Central memory CD4-positive, alpha-beta T cell (primary cell): ENCODE measurements around the gene DLG4.

Experiments used
- DNase-seq: peaks from one replicate; pipeline ENCODE4 v3.0.0; 2022
- total RNA-seq, 3 experiments: gene quantifications; one replicate each; lab custom pipeline; 2026; lab: John Stamatoyannopoulos, UW

The DLG4 gene
- 5.5 to 14.3 (median 8.6) reads per million in 3 experiments for total RNA-seq

DNA sequence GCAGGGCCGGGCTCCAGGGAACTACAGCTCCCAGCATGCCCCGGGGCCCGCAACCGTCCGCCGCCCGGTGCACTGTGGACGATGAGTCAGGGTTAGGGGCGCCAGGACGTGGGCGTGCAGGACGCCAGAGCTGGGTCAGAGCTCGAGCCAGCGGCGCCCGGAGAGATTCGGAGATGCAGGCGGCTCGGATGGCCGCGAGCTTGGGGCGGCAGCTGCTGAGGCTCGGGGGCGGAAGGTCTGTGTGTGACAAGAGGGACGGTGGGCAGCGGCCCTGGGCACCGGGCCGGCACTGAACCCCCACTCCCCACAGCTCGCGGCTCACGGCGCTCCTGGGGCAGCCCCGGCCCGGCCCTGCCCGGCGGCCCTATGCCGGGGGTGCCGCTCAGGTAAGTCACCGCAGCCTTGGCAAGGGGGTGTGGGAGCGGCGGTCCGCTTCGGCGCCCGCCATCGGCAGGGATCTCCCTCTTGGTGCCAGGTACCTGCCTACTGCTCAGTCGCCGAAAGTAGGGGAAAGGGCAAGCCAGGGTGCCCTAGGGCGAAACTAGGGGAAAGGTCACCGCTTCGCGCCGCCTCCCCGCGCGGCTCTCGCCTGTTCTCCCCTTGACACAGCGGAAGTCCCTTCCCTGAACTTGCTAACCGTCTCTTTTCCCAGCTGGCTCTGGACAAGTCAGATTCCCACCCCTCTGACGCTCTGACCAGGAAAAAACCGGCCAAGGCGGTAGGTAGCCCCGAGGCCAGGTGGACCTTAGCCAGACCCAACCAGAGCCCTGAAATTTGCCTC lies at the start of gene DLG4, which contains the start of gene ACADVL:
Gene DLG4 (minus strand): TSS at position 25 of the 781 bp plus-strand sequence.
Gene ACADVL (plus strand): TSS at position 127 of the 781 bp plus-strand sequence. CDS start 47 bp downstream, at position 174.
- peak; percentile 54 for DNase-seq

DNA sequence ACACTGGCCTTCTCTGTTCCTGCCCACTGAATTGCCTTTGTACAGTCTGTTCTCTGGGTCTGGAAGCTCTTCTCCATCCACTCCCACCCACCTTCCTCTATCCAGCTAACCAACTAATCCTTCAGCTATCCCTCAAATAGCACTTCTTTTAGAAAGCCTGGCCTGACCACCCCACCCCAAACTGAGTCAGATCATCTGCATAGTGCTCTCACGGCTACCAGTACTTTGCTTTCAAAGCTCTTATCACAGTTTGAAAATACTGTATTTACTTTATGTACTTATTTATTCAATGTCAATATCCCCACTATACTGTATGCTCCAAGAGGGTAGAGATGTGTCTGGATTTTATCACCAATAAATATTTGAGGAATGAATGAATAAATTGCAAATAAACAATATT lies 47.1 kb upstream of the DLG4 start:
- no peak for DNase-seq

DNA sequence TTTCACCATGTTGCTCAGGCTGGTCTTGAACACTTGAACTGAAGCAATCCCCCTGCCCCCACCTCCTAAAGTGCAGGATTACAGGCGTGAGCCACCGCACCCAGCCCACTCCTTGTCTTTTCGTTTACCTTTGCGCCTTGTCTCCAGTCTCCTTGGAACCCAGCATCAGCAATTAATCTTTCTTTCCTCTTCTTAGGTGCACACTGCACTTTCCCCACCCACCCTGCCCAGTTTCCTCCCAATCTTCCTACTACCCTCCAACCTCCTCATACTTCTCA lies 44.1 kb upstream of the DLG4 start:
- DNase-seq: no peak

DNA sequence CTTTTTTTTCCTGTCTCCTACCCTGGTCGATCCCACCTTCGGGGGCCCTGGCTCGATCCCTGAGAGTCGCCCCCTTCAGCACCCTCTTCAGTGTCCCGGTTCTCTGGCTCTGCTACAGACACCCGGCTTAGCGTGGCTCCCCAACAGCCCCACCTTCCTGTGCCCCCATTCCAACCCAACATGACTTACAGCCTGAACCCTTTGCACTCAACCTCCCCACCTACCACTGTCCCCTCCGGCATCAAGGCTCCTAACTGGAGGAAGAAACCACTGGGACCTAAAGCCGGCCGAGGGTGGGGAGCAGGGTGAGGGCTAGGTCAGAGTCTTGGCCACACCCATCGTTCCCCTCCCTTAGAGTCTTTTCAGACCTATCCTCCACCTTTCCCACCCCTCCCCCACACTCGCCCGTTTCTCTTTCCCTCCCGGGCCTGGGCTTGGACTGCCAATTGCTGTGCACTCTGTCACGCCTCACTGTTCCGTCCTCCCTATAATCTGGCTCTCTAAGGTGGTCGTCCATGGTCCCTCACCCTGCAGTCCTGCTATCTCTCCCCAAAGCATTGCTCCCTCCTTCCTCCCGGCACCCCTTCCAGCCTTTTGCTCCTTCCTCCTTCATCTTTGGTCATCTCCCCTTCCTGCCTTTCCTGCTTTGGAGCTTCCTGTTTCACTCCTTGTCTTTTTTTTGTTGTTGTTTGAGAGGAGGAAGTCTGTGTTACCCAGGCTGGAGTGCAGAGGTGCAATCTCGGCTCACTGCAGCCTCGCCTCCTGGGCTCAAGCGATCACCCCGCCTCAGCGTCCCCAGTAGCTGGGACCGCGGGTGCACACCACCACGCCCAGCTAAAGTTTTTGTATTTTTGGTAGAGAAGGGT lies 43.5 kb upstream of the DLG4 start:
- DNase-seq: no peak

DNA sequence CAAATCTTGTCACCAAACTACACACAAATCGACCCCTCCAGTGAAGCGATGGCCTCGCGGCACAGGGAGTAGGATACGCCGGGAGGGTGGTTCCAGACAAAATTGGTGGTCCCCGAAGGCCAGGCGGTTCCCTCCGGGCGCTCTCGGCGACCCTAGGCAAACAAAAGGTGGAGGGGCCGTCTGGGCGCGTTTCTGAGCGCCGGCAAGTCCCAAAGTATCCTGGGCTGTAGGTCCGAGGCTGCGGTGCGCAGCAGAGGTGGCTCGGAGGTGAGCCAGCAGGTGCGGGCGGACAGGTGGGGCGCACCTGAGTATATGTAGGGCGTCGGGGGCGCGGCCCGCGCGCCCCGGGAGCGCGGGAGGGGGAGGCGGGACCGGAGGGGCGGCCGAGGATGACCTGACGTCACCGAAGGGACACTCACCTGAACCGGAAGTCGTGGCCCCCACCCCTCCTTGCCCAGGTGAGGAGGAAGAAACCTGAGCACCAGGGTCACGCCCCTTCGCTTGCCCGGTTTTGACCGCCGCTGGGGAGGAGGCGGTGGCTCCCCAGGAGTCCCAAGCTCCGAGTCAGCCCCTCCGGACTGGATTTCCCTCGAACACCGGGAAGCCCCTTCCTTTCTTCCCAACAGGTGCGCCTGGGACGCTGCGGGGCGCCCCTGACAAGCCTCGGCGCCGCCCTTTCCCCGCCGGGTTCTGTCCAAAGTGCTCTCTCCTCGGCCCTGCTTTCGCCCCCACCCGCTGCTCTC lies 42.7 kb upstream of the DLG4 start, which contains the start of gene CLDN7:
Gene CLDN7 (minus strand): TSS at position 287 of the 743 bp plus-strand sequence. CDS start 435 bp downstream, outside the sequence.
- no peak for DNase-seq

DNA sequence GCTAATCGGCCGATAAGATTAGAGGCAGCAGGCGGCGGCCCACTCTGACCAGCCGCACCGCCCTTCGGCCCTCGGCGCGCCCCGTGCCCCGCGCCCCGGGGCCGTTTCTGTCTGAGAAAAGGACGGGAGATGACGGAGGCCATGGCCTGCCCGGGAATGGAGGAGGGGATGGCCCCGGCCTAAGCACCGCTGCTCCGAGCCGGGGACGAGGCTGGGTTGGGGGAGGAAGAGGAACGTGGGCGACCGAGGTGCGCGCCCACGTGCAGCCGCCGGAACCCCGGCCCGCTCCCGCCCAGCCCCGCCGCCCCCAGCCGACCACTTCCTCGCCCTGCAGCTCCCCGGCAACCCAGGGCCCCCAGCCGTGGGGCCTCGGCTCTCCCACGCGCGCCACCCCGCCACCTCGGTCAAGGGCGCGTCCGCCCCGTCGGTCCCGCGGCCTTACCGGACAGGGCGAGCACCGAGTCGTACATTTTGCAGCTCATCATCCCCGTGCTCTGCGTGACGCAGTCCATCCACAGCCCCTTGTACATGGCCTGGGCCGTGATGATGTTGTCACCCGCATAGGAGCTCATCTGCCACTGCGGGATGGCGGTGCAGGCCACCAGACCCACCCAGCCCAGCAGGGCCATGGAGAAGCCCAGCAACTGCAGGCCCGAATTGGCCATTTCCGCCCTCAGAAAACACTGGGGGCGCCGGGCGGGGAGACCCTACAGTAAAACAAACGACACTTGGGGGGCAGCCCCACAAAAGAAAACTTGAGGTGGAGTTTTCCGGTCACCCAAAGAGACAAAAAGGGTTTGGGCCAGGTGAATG lies 41.9 kb upstream of the DLG4 start:
- DNase-seq: peak; percentile 17

DNA sequence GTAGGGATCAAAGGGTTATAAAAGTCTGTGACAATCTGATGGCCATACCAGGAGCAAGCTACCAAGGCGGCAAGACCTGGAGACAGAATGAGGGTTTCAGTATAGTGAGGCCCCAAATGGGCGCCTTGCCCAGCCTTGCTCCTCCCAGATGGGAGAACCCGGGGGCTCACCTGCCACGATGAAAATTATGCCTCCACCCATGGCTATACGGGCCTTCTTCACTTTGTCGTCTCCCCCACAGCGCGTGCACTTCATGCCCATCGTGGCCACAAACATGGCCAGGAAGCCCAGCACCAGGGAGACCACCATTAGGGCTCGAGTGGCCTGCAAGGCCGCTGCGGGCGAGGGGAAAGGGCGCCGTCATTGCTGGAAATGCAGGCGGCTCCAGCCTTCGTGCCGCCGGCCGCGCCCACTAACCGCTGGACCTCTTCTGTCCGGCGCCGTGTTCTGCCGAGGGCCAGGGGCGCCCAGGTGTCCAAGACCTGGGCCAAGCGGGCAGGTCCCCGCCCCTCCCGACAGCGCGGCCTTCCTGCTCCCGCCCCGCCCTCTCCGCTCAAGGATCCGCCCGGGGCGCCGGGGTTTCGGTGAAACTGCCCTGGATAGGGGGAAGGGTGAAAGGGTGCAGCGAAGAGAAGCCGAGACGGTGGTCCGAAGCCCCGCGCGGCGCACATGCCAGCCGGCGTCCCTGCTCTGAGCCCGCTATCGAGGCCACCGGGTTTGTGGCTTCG lies 41.2 kb upstream of the DLG4 start:
- peak; percentile 23 for DNase-seq

DNA sequence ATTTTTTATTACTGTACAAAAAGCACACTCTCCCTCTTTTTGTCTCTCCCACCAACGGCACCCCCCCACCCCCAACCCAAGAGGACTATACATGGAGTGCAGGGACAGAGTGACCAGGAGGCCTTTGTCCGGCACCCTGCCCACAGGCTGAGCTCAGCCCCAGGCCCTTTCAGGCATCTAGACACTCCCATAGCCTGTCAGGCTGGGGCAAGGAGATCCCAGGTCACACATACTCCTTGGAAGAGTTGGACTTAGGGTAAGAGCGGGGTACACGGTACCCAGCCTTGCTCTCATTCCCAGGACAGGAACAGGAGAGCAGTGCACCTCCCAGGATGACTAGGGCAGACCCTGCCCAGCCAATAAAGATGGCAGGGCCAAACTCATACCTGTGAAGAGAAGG lies 40.5 kb upstream of the DLG4 start:
- DNase-seq: no peak

DNA sequence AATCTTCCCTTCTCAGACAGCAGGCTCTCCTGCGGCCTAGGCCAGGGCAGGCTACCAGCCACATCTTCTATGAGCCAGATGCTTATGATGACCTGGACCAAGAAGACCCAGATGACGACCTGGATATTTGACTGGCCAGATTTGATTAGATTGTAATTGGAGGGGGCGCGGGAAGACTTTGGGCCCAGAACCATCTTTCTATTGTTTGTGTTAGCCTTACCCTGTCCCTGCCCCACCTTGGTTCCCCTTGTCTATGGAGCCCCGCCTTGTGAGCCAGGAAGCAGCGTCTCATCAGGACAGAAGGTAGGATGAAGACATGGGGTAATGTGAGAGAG lies 39.9 kb upstream of the DLG4 start:
- DNase-seq: no peak

DNA sequence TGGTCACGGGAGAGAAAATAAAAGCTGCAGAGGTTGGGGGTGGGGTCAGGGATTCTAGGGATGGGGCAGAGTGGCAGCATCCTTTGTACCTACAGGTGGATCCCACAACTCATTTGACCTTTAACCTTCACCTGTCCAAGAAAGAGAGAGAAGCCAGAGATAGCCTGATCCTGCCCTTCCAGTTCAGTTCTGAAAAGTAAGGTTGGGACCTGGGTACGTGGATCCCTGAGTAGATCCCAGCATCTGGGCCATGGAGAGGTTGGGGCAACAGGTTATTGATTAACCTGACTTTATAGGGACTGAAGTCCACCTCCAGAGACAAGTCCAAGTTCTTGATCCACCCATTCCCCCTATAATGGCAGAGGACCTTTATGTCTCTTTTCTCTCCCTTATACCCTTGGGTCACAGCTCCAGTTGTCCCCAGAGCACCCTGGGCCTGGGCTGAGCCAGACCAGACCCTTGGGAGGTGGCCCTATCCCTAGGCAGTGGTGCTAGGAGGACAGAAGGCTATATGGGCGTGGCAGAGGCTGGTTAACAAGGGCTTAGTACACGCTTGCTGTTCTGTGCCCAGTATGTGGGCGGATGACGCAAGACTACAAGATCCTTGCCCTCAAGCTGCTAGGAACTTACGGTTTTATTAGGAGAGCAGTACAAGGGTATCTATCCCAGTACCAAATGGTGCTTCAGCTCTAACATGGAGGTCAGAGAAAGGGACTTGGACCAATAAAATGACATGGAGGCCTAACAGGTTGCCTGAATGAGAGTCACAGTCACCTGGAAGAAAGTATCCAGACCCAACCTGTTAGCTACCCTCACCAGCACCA lies 39.3 kb upstream of the DLG4 start:
- DNase-seq: no peak

DNA sequence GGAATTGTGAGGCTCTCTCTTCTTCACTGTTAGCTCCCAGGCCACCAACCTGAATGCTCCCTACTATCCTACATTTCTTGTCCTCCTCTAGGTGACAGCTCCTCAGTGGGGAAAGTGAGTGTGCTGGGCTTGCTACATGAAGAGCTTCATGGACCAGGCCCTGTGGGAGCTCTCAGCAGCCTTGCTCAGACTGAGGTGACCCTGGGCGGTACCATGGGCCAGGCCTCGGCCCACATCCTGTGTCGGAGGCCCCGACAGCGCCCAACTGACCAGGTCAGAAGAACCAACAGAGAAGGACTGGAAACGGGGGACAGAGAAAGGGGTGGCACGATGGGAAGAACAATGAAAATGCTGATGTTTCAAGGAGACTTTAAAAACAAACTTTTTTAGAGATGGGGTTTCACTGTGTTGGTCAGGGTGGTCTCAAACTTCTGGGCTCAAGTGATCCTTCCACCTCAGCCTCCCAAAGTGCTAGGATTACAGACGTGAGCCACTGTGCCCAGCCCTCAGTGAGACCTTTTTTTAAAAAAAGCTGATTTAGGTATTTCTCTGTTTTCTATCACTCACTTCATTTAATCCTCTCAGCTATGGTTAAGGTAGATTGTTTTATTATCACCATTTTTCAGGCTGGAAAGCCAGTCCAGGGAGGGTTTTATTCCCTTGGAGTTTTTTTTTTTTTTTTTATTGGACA lies 37.3 kb upstream of the DLG4 start:
- no peak for DNase-seq

DNA sequence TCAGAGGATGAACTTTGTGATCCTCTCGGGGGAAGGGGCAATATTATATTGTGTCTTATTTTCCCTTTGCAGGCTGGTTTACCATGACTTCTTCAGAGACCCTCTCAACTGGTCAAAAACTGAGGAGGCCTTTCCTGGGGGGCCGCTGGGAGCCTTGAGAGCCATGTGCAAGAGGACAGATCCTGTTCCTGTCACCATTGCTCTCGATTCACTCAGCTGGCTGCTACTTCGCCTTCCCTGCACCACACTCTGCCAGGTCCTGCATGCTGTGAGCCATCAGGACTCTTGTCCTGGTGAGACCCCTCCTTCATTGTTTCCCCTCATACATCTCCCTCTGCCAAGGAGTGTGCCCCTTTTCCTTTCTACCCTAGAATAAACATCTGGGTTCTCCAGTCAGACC lies 34.9 kb upstream of the DLG4 start:
- DNase-seq: no peak

DNA sequence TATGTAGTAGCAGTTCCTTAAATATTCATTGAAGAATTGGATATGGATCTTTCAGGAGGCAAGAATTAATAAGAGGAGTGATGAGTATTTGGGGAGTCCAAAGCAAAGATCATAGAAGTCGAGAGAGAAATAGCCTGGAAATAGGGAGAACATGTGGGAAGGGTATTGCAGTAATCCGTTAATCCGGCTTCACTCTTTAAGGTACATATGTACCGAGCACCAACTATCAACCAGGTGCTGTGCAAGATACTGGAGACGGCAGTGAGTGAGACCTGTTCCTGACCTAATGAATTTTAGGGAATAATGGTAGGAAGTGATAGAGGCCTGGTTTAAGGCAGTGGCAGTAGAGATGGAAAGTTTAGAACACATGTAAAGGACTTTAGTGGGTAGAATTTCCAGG lies 33.4 kb upstream of the DLG4 start:
- no peak for DNase-seq

DNA sequence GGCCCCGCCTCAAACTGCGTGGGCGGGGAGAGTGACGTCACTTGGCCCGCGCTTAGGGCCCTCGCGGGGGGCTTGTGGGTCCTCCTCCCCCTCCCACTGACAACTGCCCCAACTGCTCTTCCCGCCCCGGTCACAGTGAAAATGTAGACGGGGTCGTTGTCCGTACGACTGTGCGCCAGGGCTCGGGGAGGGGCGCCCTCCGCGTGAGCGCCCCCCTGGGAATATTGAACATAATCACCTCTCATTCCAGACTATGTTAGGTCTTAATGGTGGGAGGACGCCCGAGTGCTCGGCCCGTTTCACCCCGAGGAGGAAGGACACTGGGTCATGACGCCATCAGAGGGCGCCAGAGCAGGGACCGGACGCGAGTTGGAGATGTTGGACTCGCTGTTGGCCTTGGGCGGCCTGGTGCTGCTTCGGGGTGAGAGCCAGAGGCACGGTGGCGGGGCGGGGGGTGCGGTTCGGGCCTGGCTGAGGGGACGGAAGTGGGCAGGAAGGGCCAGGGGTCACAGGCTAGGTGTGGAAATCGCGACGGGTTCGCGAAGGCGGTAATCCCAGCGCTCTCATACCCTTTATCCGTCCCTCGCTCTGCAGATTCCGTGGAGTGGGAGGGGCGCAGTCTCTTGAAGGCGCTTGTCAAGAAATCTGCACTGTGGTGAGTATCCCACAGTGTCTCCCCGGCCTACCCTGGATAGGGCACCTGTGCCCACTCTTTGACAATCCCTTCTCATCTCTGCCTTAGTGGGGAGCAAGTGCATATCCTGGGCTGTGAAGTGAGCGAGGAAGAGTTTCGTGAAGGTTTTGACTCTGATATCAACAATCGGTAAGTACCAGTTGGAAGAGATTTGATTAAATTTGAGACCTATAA lies 32.8 kb upstream of the DLG4 start, which contains the start of gene ELP5:
Gene ELP5 (plus strand): TSS at position 40 of the 868 bp plus-strand sequence. CDS start 336 bp downstream, at position 376.
- peak; percentile 85 for DNase-seq

DNA sequence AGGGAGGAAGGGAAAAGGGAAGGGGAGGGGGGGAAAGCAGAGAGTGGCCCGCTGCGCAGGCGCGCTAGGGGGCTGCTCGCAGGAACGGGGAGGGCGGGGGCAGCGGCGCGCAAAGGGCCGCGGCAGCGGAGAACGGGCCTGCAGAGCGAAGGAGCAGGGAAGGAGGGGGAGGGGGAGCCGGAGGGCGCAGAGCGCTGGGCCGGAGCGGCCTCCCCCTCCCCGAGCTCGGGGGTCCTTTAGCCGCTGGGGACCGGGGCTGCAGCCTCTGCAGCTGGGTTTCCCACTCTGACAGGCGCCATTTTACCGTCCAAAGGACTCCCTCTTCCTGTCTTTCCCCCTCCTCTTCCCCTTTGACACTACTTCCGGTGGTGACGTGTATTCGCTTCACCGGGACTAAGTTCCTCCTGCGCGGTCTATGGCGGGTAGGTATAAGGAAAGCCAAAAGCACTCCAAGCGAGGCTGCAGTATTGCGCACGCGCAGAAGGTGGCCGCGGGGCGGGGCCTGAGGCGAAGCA lies 32.1 kb upstream of the DLG4 start, which contains the start of gene CTDNEP1:
Gene CTDNEP1 (minus strand): TSS at position 74 of the 515 bp plus-strand sequence. CDS start 438 bp downstream, outside the sequence.
- DNase-seq: peak; percentile 99

DNA sequence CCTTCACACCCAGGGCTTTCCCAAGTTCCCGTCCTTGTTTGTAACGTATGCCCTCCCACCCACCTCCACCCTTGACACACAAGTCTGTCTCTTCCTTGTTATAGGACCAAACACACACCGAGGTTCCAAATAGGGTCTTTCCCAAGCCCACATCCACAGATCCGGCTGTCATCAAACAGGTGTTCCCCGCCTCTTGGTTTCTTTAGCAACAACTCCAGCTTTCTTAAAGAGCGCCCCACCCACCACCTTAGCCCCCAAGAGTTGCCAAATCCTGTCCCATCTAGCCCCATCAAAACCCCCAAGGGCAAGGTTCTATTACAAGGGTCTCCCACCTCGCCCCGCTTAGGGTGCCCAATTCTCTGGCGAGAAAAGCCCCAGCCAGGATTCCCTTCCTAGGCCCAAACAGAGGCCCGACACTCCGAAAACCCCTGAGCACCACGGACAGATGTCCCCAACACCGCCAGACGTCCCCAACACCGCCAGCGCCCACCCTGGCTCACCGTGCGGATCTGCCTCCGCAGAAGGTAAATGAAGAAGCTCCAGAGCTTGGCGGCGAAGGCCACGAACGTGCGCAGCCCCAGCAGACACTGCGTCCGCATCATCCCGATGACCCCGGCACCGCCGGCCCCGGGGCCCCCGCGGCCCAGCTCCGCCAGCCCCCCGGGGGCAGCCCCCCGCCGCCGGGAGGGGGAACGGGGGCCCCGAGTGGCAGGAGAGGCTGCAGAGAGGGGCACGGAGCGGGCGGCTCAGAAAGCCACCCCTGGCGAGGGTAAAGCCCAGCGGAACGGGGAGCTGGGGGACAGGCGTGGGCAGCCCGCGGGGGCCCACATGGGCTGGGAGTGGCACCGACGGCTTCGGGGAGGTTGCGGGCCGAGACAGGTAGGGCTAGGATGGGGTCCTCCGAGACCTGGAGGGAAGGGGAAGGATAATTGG lies 31.3 kb upstream of the DLG4 start:
- DNase-seq: peak; percentile 29

DNA sequence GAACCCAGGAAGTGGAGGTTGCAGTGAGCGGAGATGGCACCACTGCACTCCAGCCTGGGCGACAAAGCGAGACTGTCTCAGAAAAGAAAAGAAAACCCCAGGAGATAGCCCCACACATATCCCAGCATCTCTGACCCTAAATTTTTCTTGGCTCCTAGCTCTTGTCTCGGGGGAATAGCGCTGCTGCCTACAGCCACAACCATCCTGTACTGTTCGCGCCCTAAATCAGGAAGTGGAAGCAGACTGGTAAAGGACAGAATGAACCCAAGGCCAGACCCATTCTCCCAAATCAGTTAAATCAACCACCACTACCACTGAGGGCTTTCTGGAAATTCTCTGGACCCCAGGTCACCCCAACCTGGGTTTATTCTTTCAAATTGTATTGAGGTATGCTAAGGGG lies 30.2 kb upstream of the DLG4 start:
- no peak for DNase-seq
